Measurements from ENCODE around the gene GHR. TPM values are rescaled to one million over a fixed set of nuclear protein-coding genes. Genes with fewer than 3 reads are reported as not detected.
A peak's percentile ranks its signal among the peaks of the same experiment; 100 is the strongest.

The GHR gene
- total and polyA plus RNA-seq, 2 of the 8 experiments (the other 6 are each of a cell fraction or from before 2014, with no cell fraction given): 0.15 to 0.19 TPM

GRCh38 chr5:42745426-42745825 lies 322.2 kb downstream of the GHR start (continued):
- TF ChIP-seq, protein P1, sequence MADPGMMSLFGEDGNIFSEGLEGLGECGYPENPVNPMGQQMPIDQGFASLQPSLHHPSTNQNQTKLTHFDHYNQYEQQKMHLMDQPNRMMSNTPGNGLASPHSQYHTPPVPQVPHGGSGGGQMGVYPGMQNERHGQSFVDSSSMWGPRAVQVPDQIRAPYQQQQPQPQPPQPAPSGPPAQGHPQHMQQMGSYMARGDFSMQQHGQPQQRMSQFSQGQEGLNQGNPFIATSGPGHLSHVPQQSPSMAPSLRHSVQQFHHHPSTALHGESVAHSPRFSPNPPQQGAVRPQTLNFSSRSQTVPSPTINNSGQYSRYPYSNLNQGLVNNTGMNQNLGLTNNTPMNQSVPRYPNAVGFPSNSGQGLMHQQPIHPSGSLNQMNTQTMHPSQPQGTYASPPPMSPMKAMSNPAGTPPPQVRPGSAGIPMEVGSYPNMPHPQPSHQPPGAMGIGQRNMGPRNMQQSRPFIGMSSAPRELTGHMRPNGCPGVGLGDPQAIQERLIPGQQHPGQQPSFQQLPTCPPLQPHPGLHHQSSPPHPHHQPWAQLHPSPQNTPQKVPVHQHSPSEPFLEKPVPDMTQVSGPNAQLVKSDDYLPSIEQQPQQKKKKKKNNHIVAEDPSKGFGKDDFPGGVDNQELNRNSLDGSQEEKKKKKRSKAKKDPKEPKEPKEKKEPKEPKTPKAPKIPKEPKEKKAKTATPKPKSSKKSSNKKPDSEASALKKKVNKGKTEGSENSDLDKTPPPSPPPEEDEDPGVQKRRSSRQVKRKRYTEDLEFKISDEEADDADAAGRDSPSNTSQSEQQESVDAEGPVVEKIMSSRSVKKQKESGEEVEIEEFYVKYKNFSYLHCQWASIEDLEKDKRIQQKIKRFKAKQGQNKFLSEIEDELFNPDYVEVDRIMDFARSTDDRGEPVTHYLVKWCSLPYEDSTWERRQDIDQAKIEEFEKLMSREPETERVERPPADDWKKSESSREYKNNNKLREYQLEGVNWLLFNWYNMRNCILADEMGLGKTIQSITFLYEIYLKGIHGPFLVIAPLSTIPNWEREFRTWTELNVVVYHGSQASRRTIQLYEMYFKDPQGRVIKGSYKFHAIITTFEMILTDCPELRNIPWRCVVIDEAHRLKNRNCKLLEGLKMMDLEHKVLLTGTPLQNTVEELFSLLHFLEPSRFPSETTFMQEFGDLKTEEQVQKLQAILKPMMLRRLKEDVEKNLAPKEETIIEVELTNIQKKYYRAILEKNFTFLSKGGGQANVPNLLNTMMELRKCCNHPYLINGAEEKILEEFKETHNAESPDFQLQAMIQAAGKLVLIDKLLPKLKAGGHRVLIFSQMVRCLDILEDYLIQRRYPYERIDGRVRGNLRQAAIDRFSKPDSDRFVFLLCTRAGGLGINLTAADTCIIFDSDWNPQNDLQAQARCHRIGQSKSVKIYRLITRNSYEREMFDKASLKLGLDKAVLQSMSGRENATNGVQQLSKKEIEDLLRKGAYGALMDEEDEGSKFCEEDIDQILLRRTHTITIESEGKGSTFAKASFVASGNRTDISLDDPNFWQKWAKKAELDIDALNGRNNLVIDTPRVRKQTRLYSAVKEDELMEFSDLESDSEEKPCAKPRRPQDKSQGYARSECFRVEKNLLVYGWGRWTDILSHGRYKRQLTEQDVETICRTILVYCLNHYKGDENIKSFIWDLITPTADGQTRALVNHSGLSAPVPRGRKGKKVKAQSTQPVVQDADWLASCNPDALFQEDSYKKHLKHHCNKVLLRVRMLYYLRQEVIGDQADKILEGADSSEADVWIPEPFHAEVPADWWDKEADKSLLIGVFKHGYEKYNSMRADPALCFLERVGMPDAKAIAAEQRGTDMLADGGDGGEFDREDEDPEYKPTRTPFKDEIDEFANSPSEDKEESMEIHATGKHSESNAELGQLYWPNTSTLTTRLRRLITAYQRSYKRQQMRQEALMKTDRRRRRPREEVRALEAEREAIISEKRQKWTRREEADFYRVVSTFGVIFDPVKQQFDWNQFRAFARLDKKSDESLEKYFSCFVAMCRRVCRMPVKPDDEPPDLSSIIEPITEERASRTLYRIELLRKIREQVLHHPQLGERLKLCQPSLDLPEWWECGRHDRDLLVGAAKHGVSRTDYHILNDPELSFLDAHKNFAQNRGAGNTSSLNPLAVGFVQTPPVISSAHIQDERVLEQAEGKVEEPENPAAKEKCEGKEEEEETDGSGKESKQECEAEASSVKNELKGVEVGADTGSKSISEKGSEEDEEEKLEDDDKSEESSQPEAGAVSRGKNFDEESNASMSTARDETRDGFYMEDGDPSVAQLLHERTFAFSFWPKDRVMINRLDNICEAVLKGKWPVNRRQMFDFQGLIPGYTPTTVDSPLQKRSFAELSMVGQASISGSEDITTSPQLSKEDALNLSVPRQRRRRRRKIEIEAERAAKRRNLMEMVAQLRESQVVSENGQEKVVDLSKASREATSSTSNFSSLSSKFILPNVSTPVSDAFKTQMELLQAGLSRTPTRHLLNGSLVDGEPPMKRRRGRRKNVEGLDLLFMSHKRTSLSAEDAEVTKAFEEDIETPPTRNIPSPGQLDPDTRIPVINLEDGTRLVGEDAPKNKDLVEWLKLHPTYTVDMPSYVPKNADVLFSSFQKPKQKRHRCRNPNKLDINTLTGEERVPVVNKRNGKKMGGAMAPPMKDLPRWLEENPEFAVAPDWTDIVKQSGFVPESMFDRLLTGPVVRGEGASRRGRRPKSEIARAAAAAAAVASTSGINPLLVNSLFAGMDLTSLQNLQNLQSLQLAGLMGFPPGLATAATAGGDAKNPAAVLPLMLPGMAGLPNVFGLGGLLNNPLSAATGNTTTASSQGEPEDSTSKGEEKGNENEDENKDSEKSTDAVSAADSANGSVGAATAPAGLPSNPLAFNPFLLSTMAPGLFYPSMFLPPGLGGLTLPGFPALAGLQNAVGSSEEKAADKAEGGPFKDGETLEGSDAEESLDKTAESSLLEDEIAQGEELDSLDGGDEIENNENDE (IDR thresholded peaks at IDR 0.05; ENCODE audit: insufficient replicate concordance, low read length): peak; percentile 54

Data from H1 (cell line).